TTC549 (cell line): ENCODE results near the gene KMO.

Source experiments
- FAIRE-seq: peaks from 2 replicates; lab custom pipeline; 2012; peaks lifted over from hg19 to GRCh38; lab: Jason Lieb, UNC

Gene KMO

DNA sequence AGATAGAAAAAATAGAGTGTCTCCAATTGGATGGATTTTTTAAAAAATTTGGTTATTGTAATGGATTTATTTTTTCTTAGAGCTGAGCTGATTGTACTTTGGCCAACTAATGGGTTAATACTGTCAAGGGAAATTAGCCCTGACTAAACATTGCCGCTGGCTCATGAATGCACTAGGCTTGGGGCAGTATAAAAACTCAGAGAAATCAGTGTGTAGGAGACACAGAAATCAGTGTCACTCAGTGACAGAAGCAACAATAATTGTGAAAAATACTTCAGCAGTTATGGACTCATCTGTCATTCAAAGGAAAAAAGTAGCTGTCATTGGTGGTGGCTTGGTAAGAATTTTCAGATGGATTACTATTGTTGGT, at the start of gene KMO:
TSS of gene KMO (plus strand) at position 217 of the 370 bp plus-strand sequence. CDS start at position 284, 67 bp downstream.
- FAIRE-seq, result no peak

- FAIRE-seq, result no peak
Observed at GRCh38 chr1:241482761-241483250, 49.4 kb upstream of the KMO start.

DNA sequence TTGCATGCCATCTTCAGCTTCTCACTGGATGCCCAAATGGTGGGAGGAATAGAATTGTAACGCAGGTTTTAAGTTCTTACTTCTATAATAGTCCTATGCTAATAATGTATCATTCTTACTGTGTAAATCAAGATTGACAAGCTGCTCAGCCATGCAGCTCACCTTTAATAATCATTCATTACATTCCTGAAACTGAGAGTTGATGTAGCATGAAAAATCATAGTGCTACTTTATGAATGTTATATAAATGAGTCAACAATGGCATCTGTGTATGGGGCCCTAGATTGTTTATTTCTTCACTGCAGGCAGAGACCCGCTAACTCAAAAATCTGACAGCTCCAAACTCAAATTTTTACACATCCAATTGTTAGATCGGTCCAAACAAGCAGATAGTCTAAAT, 47.0 kb upstream of the KMO start:
- FAIRE-seq, result no peak

- FAIRE-seq, result no peak
Observed at GRCh38 chr1:241485554-241485992, 46.6 kb upstream of the KMO start.

- peak; percentile 29 for FAIRE-seq
Observed at GRCh38 chr1:241488739-241489138, 43.4 kb upstream of the KMO start.

GRCh38 chr1:241495741-241496140, 36.4 kb upstream of the KMO start:
- FAIRE-seq, result no peak

DNA sequence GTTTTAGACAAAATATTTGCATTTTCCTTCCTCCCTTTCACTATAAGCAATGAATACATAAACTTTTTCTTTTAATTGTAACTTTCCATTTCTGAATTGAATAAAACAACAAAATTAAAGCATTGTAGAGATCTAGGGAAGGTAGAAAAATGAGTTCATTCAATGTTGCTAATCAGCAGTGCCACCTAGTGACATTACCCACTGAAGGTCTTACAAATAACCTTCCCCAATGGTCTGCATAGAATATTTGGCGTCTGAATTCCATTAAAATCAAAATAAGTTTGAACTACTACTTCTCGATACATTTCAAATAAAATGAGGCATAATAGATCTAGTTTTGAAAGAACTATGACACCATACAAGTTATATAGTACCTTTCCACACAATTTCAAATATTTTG, 32.3 kb upstream of the KMO start:
- peak; percentile 92 for FAIRE-seq

DNA sequence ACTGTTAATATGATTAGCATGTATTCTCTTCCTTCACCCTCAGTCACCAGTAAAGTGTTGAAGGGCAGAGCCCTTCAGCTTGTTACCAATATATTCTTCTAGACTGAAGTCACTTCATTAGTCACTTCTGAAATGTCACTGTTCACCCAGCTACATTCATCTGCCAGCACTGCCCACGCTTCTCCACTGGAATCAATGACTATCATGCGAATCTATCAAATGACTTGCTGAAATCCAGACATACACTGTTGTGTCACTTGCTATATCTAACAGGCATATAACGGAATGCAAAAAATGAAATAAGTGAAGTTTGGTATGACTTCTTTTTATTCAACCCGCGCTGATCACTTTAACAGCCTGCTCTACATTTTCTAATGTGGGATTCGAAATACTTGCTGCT, 28.7 kb upstream of the KMO start:
- no peak for FAIRE-seq

DNA sequence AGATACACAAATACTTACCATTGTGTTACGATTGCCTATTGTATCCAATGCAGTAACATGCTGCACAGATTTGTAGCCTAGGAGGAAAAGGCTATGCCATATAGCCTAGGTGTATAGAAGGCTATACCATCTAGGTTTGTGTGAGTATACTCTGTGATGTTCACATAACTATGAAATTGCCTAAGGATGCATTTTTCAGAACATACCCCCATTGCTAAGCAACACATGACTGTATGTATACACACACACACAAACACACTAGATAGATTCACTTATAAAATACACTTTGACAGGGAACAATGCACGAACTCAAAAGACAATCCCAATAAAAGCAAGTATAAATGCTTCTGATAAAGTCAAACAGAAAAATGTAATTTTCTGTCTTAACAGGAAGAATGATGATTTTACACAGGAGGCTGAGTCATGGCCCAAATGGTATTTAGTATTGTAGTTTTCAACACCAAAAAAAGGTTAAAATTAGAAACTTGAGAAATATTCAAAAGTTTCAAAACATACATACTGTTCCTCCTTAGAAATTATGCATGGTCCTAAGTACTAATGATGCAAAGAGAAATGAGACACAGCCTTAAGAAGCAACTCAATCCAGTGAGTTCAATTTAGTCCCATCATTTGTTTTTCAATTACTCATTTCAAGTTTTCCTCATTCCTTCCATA, 24.9 kb upstream of the KMO start:
- FAIRE-seq, result no peak

GRCh38 chr1:241513378-241513777, 18.8 kb upstream of the KMO start:
- FAIRE-seq, result no peak

- FAIRE-seq, result no peak
Observed at GRCh38 chr1:241518476-241519307, 13.5 kb upstream of the KMO start.

- peak; percentile 100 for FAIRE-seq
Observed at GRCh38 chr1:241519308-241520079, 12.7 kb upstream of the KMO start, which contains the start of gene FH. Gene FH (minus strand): TSS chr1:241519755. CDS start chr1:241519722, 33 bp downstream.

GRCh38 chr1:241520080-241520465, 12.1 kb upstream of the KMO start:
- FAIRE-seq, result no peak

DNA sequence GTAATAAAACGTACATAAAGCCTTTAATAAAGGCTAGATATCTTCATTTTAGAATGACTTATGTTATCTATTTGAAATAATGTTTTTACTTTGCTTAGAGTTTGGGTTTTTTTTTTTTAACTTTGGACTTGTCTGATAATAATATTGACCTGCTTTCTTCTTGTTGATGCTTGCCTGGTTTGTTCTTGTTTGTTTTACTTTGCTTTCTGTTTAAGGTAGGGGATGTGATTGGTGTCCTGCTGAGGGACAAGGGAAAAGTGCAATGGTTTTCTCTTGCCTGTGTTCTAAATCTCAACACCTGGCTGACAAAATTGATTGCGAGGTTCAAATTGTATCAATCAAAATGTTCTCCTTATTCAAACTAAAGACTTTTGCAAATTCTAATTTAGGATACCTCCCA, 10.5 kb upstream of the KMO start:
- no peak for FAIRE-seq

- no peak for FAIRE-seq
Observed at GRCh38 chr1:241525026-241525425, 7.2 kb upstream of the KMO start.

DNA sequence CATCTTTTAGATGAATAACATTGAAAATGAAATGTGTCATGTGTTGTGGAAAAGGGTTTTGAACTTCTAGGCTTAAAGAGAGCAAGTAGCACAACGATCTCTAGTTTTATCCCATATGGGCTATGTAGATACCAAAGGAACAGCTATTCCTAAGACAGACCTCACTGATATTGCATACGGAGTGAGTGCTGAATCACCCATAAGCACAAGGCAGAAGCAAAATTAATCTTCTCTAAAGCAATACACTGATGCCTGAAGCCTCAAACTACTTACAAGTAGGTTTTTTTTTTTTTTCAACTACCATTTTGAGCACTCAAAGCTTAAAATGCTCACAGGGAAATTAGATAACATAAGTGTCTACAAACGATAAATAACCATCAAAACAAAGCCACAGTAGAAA, 5.0 kb upstream of the KMO start:
- FAIRE-seq, result no peak

GRCh38 chr1:241531195-241532161, 700 bp upstream of the KMO start:
- peak; percentile 98 for FAIRE-seq

DNA sequence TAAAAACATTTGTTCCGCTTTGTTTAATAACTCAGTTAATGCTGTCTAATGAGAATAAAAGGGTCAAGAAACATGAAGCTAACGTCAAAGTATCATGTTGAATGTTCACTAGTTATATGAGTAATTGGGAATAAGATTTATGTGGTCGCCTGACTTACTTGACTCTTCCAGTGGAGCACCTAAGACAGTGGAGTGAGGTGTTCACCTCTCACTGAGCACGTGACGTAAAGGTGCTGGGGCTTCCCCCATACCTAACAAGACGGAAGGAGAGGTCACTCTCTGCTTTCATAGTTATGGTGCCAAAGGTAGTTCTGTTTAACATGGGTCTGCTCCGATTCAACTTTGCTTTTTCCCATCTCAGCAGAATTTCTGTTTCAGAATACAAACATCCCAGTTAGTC, 686 bp downstream of the KMO start:
- FAIRE-seq, result no peak

- FAIRE-seq, result no peak
Observed at GRCh38 chr1:241533326-241534115, 1.3 kb downstream of the KMO start.

- no peak for FAIRE-seq
Observed at GRCh38 chr1:241536304-241536703, 4.1 kb downstream of the KMO start.

GRCh38 chr1:241536969-241537368, 4.8 kb downstream of the KMO start:
- FAIRE-seq, result no peak
